KG1 (cell line): ENCODE measurements around the gene TRPM1.

Experiments
- DNase-seq: peaks from one replicate; lab custom pipeline; 2025; lab: John Stamatoyannopoulos, UW

The TRPM1 gene

GRCh38 chr15:30969724-30970123 lies 131.8 kb downstream of the TRPM1 start:
- no peak for DNase-seq

- no peak for DNase-seq
These were observed 137.8 kb downstream of the TRPM1 start for GRCh38 chr15:30963681-30964080.

DNA sequence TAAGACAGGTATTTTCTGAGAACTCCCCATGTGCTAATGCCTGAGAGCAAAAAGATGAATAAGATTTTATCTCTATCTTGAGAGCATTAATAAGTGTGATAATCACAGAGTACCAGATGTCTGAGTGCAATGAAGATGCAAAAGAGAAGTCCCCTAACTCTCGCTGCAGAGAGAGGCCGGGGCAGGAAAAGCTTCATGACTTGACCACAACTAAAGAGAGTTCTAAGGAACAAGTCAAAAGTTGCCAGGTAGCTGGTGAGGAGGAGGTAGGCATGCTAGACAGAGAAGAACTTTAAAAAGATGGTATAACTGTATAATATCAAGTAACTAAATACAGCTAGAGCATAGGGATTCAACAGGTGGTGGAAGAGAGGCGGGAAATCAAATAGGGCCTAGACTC lies 138.9 kb downstream of the TRPM1 start:
- no peak for DNase-seq

DNA sequence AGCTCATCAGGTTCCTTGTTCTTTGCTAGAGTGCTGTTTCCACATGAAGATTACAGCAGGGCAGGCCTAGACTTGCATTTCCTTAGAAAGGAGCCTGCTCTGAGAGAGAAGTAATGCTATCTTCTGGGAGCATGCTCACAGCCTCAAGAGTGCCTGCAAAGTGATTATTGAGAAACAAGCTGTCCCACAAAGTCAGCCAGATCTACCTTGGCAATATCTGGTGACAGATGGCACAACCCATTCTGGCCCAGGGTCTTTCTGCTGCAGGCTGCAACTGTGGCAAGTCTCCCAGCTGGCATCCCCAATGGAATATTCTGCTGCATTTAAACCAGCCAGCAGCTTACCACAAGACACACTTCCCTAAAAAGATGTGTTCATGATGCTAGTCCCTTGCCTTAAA lies 139.4 kb downstream of the TRPM1 start:
- no peak for DNase-seq

- no peak for DNase-seq
These were observed 143.3 kb downstream of the TRPM1 start for GRCh38 chr15:30958219-30958618.

DNA sequence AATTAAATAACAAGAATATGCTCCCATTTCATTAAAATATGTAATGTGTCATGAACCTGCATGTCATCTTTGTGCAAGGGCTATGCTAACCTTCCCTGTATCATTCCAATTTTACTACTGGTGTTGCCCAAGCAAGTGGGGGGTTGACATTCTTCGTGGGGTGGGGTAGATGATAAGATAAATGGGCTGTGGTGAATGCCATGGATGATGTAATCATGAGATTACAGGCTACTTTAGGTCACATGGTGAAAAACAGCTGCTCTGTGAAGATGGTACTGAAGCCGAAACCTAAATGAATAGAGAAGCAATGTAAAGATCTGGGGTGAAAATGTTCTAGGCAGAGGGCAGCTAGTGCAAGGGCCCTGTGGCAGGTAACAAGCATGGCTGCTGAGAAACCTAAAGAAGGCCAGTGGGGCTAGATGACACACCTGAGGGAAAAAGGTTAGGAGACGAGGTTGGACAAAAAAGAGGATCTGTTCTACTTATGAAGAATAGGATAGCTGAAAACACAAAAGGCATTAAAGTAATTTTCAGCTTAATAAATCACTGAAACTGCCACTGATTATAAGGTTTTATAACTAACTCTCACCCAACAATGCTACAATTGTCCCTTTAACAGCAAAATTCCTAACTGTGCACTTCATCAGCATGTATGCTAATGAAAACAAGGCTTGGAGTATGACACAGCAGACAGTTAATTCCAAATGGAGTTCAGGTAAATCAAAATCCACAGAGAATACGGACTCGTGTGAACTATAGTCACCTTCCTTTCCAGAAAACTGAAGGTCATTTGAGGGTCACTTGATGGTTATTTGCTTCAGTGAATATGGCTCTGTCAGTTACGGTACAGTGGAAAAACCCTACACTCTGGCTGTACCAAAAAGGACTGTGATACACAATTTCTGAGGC lies 145.1 kb downstream of the TRPM1 start:
- no peak for DNase-seq

GRCh38 chr15:30954674-30955073 lies 146.9 kb downstream of the TRPM1 start:
- DNase-seq, result no peak

DNA sequence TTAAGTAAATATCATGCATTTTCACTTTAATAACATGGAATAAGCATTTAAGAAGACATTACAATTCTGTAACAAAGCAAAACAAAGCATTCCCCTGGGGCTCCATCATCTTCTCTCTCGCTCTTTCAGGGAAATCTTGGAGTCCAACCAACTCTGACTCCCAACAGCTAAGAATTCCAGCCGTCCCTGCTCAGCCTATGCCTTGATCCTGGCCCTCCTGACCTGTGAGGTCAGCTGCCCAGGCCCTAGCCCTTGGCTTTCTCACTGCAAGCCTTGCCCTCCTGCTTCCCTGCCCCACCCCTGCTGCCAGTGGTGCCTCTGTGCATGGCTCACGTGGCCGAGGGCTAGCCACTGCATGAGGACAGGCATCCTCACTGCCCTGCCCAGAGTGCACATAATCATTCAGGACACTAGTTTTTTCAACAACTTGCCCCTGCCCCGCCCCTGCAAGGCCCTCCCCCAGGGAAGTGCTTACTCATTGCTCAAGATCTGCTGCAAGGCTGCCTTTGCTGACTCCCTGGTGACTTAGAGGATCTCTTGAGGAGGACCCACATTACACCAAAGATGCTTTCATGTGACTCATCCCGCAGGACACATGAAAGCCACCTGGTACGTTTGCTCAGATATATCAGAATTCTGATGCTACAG lies 147.7 kb downstream of the TRPM1 start:
- no peak for DNase-seq

DNA sequence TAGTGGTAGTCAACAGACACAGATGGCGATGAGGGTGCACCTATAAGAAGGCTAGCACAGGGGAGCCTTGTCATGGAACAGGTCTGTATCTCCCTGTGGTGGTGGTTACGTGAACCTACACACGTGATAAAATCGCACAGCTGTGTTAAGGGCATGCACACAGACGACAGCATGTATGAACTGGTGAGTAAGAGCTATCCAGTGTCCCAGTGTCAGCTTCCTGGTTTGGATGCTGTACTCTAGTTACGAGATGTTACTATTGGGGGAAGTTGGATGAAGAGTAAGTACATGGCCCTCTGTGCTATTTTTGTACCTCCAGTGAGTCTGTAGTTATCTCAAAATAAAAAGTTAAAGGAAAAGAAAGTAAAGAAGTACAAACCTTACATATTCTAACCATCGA lies 148.3 kb downstream of the TRPM1 start:
- DNase-seq, result no peak
